ENCODE measurements around the gene NEUROD2.

DNA sequence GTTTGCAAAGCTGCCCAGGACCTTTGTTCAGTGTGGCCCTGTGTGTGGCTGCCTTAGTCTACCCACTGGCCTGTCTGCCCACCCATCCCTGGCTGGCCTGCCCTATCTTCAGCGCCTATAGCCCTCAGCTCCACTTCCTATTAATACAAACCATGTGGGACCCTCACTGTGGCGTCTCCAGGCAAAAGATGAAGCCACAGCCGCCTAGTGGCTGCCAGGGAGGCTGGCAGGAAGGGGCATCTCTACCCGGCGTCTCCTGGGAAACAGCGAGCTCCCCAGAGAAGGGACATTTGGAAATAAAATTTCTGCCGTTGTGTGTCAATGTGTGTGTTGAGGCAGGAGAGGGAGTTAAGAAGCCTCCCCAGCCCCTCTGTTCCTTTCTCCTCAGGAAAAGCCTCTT lies 31.5 kb downstream of the NEUROD2 start:
- TF ChIP-seq, protein P1, sequence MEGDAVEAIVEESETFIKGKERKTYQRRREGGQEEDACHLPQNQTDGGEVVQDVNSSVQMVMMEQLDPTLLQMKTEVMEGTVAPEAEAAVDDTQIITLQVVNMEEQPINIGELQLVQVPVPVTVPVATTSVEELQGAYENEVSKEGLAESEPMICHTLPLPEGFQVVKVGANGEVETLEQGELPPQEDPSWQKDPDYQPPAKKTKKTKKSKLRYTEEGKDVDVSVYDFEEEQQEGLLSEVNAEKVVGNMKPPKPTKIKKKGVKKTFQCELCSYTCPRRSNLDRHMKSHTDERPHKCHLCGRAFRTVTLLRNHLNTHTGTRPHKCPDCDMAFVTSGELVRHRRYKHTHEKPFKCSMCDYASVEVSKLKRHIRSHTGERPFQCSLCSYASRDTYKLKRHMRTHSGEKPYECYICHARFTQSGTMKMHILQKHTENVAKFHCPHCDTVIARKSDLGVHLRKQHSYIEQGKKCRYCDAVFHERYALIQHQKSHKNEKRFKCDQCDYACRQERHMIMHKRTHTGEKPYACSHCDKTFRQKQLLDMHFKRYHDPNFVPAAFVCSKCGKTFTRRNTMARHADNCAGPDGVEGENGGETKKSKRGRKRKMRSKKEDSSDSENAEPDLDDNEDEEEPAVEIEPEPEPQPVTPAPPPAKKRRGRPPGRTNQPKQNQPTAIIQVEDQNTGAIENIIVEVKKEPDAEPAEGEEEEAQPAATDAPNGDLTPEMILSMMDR (IDR thresholded peaks at IDR 0.05): peak in 2 of 6 experiments; percentile 19 to 36
- TF ChIP-seq POLR2A (IDR thresholded peaks at IDR 0.05): no peak

Data from thyroid gland (tissue), 4 donors.